ENCODE results near the gene MAP1A.

Gene MAP1A
- 2.0 to 35.2 (median 8.6) reads per million in 17 experiments for total RNA-seq

DNA sequence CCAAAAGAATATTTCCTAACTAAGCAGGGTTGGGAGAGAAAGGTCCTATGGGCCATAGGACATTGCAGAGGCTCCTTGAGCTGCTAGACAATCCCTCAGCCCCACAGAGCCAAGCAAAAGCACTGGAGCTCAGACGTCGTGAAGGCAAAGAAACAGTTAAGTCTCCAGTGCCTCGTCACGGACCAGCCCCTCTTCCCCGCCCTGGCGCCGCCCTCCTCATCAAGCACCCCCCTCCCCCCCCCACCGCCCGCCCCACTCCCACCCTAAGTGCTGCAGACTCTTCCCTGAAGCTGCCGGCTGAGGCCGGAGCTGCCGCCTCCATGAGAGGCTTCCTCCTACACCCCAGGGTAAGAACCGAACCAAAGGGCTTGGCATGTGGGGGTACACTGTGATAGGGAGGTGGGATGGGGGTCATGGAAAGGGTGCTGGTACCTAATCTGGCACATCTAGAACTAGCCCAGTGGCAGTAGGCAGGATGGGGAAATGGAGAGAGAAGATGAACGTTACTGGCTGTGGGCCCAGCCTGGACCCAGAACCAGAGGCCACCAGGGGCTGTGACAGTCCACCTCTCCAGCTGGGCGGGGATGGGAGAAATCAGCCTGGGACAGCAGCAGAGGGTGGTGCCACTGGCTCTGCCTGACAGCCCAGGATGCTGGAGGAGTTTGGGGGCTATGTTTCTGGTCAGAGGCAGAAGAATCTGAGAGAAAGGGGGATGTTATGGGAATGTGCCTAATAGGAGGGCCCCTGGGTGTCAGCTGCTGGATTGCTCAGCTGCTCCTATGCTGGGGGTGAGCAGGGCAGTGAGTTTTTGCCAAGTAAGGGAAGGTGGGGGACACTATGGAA lies at the start of gene MAP1A:
TSS of gene MAP1A (plus strand) at position 255 of the 843 bp plus-strand sequence. CDS start 3,866 bp downstream, outside the sequence.
- peak in 1 of 4 experiments; percentile 44 for DNase-seq

DNA sequence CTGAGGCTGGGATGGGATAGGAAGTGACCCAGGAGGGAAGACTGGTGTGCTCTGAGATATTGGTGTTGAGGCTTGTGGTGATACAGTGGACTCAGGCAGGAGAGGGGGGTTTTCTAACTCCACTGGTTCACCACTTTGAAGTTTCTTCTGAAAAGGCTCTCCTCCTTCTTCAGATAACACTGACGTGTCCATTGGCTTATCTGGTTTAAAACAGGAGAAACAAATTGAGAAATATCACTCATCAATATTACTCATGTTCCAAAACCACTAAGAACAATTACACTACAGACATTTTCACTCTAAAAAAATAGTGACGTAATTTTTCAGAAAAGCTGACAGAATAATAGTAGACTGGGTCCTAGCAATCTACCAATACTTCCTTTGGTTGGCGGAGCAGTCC lies 47.5 kb upstream of the MAP1A start:
- no peak for DNase-seq

DNA sequence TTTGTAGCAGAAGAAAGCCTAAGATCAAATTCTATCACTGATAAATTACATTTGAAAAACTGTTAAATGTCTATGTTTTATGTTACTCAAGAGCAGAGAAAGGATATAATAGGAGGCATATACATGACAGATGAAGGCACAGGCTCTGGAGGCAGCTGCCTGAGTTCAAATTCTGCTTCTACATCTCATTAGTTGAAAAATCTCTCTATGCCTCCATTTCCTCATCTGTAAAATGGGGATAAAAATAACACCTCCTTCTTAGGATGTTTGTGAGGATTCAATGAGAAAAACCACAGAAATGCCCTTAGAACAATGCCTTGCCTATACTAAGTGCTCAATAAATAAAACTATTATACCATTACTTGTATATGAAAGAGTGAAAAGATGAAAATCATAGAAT lies 45.4 kb upstream of the MAP1A start:
- no peak for DNase-seq

DNA sequence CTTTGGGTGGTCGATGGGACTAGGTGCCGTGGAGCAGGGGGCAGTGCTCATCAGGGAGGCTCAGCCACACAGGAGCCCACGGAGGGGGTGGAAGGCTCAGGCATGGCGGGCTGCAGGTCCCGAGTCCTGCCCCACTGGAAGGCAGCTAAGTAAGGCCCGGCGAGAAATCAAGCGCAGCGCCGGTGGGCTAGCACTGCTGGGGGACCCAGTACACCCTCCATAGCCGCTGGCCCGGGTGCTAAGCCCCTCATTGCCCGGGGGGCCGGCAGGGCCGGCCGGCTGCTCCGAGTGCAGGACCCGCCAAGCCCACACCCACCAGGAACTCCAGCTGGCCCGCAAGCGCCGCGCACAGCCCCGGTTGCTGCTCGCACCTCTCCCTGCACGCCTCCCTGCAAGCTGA lies 43.5 kb upstream of the MAP1A start:
- DNase-seq, result no peak

DNA sequence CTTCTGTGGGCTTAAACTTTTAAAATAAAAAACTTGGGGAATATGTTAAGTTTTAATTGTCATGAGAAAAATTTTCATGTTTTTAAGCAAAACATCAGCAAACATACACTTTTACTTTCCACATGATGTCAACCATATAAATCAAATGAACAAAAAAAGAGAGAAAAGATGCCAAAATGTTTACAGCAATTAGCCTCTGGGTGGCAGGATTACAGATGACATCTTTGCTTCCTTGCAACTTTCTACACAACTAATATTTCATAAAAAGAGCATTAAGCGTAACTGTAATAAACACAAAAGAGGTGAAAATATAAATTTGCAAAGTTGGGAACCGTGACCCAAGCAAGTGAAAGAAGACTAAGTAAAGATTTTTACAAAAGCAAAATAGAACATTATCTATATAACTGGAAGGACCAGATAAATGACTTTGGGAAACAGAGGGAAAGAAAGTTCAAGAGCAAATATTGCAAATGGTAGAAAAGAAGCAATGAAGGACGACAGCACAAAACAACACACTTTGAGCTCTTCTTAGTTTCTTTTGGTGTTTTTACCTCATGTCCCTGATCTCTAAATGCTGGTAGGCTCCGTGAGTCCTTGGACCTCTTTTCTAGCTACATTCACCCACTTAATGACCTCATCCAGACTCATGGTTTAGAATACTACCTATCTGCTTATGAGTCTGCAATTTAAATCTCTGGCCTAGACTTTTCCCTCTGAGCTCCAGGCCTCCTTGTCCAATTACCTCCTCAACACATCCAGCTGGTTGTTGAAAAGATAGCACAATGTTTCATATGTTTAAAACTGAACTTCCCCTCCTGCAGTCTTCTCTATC lies 33.9 kb upstream of the MAP1A start:
- peak in 3 of 4 experiments; percentile 5 to 20 (median 14) for DNase-seq

DNA sequence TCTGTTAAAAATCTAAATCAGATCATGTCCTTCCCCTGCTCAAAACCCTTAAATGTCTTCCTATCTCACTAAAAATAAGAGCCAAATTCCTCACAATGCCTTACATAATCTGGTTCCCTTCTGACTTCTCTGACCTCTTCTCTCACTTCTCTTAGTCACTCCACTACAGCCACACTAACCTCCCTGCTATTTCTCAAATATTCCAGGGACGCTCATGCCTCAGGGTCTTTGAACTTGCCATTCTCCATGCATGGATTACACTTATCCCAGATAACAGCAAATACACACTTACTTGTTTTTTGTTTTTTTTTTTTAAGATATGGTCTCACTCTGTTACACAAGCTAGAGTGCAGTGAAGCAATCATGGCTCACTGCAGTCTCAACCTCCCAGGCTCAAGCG lies 33.0 kb upstream of the MAP1A start:
- peak in 2 of 4 experiments; percentile 8 to 10 for DNase-seq

DNA sequence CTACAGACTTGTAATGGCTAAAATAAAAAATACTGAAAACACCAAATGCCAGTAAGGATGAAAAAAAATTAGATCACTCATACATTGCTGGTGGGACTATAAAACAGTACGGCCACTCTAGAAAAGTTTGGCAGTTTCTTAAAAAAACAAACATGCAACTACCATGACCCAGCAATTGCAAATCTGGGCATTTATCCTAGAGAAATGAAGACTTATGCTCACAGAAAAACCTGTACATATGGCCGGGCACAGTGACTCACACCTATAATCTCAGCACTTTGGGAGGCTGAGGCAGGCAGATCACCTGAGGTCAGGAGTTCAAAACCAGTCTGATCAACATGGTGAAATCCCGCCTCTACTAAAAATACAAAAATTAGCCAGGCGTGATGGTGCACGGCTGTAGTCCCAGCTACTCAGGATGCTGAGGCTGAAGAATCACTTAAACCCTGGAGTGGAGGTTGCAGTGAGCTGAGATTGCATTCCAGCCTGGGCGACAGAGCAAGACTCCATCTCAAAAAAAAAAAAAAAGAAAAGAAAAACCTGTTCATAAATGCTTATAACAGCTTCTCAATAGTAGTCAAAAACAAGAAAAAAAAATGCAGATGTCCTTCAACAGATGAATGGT lies 30.0 kb upstream of the MAP1A start:
- DNase-seq, result no peak

DNA sequence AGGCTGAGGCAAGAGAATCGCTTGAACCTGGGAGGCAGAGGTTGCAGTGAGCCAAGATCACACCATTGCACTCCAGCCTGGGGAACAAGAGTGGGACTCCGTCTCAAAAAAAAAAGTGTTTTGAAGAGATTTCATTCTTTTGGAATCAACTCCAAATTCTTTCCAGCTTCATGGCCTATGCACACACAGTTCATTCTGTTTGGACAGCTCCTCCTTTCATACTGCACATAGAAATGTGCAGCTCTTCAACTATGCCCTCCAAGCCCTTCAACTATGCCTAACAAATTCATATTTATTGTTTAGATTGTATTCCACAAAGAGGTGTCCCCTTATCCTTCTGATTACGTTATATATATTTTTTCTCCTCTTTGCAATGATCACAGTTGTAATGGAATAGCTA lies 28.6 kb upstream of the MAP1A start:
- DNase-seq, result no peak

DNA sequence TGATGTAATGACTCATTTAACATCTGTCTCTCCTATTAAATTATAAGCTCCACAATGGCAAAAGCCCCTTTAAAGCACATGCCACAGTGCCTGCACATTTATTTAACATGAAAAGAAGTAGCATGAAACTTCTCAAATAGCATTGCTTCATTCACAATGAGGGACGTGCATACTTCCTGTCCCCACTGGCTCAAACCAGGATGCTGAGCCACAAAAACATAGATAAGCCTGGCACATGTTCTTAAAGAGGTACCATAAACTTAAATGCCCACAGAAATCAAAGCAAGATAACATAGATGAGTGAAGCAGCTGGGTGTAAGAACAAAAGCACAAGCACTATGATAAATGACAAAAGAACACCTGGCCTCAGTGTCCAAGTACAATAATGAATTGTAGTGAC lies 28.2 kb upstream of the MAP1A start:
- no peak for DNase-seq

DNA sequence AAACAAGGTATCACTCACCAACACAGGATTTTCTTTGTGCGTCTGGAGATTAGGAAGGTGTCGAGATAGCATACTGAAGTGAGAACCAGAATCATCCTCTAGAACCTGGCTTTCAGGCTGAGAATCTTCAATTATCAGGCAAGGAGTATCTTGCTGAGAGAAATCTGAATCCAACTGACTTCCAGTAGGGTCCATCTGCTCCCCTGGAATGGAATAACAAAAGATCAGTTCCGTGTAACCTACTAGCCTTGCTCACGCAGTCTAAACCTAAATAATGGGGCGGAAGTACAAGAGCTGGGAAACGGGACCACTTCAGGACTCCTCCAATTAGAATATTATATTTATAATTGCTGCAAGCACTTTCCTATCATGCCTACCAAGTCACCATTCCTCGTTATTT lies 25.1 kb upstream of the MAP1A start:
- no peak for DNase-seq

DNA sequence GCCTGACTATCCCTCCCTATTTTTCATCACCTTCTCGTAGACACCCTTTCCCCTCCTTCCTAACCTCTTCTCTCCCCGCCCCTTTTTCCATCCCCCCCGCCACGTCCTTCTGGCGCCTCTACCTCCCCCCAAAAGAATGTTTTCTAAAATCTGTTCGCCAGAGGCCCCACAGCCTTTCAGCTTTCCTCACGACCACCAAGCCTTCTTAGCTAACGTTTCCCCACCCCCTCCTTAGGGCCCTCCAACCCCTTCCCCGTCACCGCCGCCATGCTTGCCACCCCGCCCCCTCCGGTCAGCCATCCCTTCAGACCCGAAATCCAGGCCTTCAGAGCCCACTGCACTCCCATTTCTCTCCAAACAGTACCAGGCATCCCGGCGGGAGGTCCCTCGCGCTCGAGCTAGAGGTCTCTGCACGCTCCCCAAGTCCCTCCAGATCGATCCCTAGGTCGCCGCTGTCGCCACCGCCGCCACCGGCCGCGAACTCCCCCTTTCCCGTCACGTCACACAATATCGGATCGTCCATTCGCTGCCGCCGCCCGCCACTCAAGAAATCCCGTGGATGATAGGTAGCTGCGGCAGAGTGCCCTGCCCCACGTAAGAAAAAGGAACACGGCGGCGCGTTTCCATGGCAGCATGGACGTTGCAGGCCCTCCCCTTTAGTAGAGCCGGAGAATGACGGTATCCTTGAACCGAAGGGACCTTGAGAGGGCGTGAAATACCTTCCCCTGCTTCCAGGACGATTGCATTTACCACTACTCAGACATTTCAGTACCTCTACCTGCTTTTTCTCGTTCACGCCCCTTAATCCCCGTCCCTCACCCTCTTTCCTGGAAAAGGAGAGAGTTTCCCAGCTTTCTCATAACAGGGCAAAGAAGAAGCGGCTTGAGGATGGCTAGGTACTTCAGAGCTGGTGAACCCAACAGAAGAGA lies 24.5 kb upstream of the MAP1A start, which contains the start of gene TP53BP1:
TSS of gene TP53BP1 (minus strand) at position 484 of the 929 bp plus-strand sequence. CDS start at position 371, 113 bp downstream.
- peak; percentile 95 to 97 (median 97) for DNase-seq

DNA sequence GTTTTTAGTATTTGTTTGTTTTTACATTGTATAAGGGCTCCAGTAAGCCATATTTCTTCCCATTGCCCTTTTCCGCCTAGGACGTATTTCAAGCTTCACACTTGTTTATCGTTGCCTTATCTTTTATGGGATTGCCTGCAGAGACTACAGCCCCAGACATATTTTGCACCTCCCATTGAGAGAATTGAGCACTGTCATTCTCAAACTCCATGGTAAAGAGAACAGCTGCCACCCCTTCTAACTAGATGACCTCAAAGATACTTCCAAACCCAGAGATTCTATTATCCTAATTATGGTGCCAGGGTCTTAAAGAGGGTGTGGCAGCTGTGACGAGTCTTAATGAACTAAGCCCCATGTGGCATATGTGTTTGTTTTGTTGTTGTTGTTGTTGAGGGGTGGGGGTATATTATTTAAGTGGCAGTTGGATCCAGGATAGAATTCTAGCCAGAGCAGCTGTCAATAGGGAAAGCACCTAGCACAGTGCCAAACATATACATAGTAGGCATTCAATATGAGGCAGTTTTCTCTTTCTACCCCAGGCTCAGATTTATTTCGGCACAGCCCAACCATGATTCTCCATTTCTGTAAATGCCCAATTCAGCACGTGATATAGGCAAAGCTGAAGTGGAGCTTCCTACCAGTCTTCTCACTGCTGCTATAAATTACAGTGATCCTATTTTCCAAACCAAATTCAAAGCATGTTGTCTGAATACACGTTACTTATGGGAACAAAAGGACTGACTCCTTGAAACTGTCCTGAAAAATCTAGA lies 23.5 kb upstream of the MAP1A start:
- DNase-seq, result no peak

DNA sequence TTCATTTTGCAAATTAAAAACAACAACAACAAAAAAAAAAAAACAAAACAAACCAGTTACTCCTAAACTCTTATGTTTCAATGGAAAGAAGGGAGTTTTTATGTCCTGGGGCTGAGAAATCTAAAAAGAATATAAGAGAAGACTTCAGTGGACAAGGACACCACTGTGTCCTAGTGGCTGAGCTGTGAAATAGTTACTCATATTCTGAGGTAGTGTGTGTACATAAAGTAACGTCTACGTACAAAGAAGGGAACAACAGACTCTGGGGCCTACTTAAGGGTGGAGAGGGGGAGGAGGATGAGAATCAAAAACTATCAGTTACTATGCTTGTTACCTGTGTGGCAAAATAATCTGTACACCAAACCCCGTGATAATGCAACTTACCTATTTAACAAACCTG lies 18.4 kb upstream of the MAP1A start:
- DNase-seq, result no peak

DNA sequence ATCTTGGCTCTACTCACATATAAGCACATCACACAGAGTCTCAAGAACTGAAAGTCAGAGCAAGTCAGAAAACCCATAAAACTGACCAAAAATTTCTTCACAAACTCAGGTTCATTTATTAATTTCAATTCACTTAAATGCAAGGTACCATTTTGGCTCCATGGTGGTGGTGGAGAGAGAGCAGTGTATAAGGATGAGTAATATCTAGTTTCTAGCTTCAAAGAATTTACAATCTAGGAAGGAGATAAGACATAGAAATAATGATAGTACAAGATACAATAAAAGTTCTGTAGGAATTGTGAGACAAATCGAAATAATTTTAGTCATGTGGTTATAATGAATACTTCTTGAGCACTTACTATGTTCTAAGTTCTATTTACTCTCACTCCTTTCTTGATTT lies 17.8 kb upstream of the MAP1A start:
- no peak for DNase-seq

DNA sequence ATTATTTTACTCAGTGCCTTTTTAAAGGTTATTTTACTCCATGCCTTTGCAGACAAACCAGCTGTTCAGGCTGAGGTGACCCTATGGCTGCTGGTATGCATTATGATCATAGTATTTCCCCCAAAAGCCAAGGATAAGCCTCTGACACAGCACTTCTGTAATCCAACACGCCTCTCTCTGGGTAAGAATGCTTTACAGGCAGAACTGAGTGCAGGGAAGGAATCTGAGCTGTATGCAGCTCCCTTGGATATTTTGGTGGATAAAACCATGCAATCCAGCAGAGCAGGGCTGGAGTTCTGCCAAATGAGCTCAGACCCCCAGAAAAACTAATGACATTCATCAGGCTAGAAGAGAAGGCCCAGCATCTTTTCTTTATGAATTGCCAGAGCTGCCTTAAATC lies 11.7 kb upstream of the MAP1A start:
- no peak for DNase-seq

DNA sequence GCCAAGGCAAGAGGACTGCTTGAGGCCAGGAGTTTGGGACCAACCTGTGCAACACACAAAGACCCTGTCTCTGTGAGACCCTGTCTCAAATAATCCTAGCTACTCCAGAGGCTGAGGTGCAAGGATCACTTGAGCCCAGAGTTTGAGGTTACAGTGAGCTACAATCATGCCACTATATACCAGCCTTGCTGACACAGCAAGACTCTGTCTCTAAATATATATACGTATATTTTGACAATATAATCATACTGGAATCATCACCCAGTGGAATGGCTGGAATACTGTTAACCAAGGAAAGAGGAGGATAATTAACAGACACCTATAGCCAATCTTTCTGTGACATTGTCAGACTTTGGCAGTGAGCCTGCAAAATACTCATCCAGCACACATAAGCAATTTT lies 9.0 kb upstream of the MAP1A start:
- DNase-seq, result no peak

DNA sequence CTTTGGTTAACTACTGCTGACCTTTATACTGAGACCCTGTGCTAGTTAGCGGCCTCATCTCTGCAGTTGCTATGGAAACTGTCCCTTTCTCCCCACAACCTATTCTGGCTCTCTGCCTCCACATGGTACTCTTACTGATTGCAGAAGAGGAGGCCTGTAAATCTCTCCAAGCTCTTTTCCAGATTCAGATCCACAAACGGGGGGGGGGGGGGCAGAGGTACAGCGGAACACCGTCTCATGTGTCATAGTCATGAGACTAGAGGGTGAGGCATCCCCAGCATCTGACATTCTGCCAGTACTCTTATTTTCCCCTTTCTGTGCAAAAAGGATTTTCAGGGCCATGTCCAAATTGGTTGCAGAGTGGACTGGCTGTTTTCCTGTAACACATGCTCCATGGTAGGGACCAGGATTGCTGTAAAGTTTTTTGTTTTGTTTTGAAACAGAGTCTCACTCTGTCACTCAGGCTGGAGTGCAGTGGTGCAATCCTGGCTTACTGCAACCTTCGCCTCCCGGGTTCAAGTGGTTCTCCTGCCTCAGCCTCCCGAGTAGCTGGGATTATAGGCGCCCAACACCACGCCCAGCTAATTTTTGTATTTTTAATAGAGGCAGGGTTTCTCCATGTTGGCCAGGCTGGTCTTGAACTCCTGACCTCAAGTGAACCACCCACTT lies 8.3 kb upstream of the MAP1A start:
- peak in 3 of 4 experiments; percentile 31 to 54 (median 34) for DNase-seq

DNA sequence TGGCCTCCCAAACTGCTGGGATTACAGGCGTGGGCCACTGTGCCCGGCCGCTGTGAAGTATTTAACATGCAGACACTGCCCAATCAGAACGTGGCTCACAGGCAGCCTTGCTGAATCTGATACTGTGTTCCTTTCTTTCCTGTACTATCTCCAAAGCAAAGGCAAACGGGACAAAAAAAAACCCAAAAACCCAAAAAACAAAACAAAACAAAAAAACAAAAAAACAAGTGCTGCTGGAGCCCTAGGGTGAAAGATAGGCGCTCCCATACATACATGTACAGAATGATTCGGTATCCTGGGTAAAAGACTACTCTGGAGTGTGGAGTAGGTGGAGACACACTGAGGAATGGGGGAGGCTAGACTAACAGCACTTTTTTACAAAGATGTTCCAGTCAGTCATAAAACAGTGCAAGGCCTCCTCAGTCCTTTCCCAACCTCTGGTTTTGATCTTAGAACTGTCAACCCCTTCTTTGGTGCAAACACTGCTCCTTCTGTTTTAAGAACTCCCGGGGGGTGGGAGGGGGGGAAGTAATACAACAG lies 7.7 kb upstream of the MAP1A start:
- no peak for DNase-seq

DNA sequence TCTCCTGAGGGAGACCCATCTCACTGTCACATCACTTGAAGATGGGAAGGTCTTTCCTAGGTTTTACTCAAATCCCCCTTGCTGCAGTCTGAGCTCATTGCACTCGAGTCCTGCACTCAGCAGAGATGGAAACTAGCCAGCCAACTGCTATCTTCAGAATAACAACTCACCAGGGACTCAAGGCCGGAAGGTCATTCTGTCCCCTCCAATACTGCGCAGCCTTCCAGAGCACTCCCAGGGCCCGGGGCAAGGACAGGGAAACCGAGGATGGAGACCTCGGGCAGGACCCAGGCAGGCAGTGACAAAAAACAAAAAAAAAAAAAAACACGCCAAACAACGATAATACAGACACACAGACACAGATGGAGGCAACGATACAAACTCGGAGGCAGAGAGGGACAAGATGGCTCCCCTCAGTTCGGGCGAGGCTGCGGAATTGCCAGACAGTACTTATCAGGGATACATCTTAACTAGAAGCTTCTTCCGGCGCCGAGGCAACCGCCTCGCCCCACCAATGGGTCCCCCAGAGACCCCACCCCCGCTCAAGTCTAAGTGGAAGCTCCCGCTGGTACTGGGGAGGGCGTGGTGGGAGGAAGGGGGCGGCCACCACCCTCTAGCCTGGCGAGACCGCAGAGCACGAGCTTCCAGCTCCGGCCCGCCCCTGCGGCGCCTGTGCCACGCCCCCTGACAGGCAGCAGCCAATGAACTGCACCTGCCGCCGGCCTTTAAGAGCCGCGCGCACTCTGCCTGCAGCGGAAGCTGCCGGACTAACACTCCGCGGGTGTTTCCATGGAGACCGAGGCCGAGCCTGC lies 7.0 kb upstream of the MAP1A start:
- peak; percentile 98 to 99 (median 99) for DNase-seq

Data from suppressor macrophage (primary cell).